GM12873 (cell line): Measurements from ENCODE around the gene SLITRK2.

Experiments used
- TF ChIP-seq, protein P1 (sequence below): IDR thresholded peaks from 2 replicates; pipeline ENCODE4 v1.5.1; 2012; ENCODE audit warnings: low read depth, mild to moderate bottlenecking, moderate library complexity, low read length, control low read depth; ENCODE audit not compliant: insufficient read depth; ENCODE audit errors: missing control alignments

SLITRK2 gene

DNA sequence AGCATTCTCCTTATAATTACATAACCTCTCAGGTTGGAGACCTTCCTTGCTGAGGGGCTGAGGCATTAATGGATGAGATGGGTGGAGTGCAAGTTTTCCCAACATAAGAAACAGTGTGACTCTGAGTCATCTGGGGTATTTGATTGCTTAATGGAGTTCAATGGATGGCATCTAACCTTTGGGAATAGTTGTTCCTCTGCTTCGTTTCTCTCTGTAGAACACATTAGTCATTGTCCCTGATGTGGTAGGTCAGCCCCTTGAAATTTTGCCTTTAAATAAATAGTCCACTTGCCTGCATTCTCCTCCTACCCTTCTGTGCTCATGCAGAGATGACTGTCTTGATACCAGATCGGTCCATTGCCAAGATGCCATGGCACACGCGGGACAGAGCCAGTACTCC, 38.6 kb downstream of the SLITRK2 start:
- TF ChIP-seq, protein P1, sequence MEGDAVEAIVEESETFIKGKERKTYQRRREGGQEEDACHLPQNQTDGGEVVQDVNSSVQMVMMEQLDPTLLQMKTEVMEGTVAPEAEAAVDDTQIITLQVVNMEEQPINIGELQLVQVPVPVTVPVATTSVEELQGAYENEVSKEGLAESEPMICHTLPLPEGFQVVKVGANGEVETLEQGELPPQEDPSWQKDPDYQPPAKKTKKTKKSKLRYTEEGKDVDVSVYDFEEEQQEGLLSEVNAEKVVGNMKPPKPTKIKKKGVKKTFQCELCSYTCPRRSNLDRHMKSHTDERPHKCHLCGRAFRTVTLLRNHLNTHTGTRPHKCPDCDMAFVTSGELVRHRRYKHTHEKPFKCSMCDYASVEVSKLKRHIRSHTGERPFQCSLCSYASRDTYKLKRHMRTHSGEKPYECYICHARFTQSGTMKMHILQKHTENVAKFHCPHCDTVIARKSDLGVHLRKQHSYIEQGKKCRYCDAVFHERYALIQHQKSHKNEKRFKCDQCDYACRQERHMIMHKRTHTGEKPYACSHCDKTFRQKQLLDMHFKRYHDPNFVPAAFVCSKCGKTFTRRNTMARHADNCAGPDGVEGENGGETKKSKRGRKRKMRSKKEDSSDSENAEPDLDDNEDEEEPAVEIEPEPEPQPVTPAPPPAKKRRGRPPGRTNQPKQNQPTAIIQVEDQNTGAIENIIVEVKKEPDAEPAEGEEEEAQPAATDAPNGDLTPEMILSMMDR = no peak

DNA sequence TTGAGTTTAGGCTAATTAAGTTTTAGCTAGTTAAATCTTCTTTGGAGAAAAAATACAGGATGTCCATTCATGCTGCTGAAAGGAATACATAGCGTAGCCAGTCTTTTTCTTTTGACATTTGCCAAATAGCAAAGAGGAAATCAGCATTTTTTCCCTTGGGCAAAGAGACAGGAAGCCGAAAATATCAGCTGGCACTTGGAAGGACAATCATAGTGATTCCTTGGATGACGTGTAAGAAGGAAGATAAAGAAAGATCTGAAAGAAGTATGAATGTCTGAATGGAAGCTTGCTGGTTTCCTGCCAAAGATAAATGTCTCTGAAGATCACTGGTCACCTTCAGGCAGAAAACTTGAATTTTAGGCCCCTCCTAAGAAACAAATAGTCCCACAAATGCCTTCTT, 44.2 kb downstream of the SLITRK2 start:
- TF ChIP-seq, protein P1 = no peak

DNA sequence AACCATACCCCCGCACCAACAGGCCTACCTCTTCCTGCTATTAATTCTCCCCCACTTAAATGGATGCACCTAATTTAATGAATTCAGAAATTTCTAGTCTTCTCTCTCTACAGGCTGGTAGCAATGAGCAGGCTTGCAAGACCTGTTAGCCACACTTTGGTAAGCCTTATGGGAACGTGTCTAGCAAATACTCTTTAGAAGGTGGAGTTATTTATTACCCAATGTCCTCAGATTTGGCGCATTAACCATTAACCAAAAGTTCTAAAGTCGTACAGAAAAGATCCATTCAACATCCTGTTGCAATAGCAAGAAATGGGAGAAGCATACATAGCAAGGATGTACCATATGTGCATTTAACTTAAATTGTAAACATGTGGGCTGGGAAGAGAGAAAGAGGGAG, 47.5 kb downstream of the SLITRK2 start:
- TF ChIP-seq, protein P1 = no peak
